ENCODE results near the gene SLC2A8. TPM values are rescaled to one million over a fixed set of nuclear protein-coding genes. Genes with fewer than 3 reads are reported as not detected.

The SLC2A8 gene
- total RNA-seq, 2 experiments from 2014 or later, result 1.6 to 2.1 TPM

- ATAC-seq (peak; percentile 87), DNase-seq (peak; percentile 68)
- Mint-ChIP-seq H3K9me3 (no peaks in the 10 kb centered on the region), H3K4me1 (ENCODE audit: low read depth) (peaks cover 7% of the 10 kb centered on the region), H3K36me3 (ENCODE audit: low read depth) (no peaks in the 10 kb centered on the region), H3K27ac (no peak overlapping the region), H3K27me3 (peaks cover 18% of the 10 kb centered on the region), H3K4me3 (no peak overlapping the region)
- peak; percentile 36 for TF ChIP-seq CTCF (IDR thresholded peaks at IDR 0.05)
- ChIA-PET POLR2A (interaction anchor here (1.0 to 1.2 kb wide), 2 partner anchors 12 to 33 kb away, joined by 3 to 4 read pairs; partner anchors contain the start of genes LRSAM1 and RPL12), CTCF (interaction anchor here (0.9 to 1.1 kb wide), 4 partner anchors 19 to 100 kb away, joined by 3 read pairs; partner anchors contain the start of gene SLC2A8)
- intact Hi-C loops (cut with micrococcal nuclease), result no loop called here
Observed at GRCh38 chr9:127418037-127418471, 21.1 kb downstream of the SLC2A8 start.

GRCh38 chr9:127419348-127419747, 22.4 kb downstream of the SLC2A8 start:
- Mint-ChIP-seq H3K27ac (no peak overlapping the region), H3K4me3 (no peak overlapping the region), H3K27me3 (peaks cover 11% of the 10 kb centered on the region), H3K36me3 (ENCODE audit: low read depth) (no peaks in the 10 kb centered on the region), H3K9me3 (no peaks in the 10 kb centered on the region), H3K4me1 (ENCODE audit: low read depth) (peaks cover 10% of the 10 kb centered on the region)
- ATAC-seq (no peak), DNase-seq (no peak)
- CTCF ChIA-PET, result interaction anchor here (1.0 to 1.6 kb wide), 2 partner anchors 108 to 206 kb away, joined by 3 read pairs; no protein-coding TSS in a partner anchor
- POLR2A ChIA-PET, result no interaction called here
- intact Hi-C loops (cut with micrococcal nuclease), result no loop called here
- TF ChIP-seq CTCF (IDR thresholded peaks at IDR 0.05), result no peak

- H3K9me3 Mint-ChIP-seq, result no peaks in the 10 kb centered on the region
- ChIA-PET CTCF (no interaction called here), POLR2A (interaction anchor here (0.7 to 1.4 kb wide), 4 partner anchors 26 to 29 kb away, joined by 3 to 5 read pairs (median 4); no protein-coding TSS in a partner anchor)
- H3K4me1 Mint-ChIP-seq (ENCODE audit: low read depth), result peaks cover 19% of the 10 kb centered on the region
- no peak overlapping the region for H3K27ac Mint-ChIP-seq
- ATAC-seq (no peak), DNase-seq (no peak)
- H3K4me3 Mint-ChIP-seq, result no peak overlapping the region
- no peaks in the 10 kb centered on the region for H3K36me3 Mint-ChIP-seq (ENCODE audit: low read depth)
- no peak for TF ChIP-seq CTCF (IDR thresholded peaks at IDR 0.05)
- H3K27me3 Mint-ChIP-seq, result peaks cover 3% of the 10 kb centered on the region
- intact Hi-C loops (cut with micrococcal nuclease), result no loop called here
Observed at GRCh38 chr9:127421057-127421456, 24.1 kb downstream of the SLC2A8 start.

GRCh38 chr9:127422133-127422782, 25.3 kb downstream of the SLC2A8 start:
- H3K4me3 Mint-ChIP-seq, result peak overlapping the region; percentile 98
- intact Hi-C loops (cut with micrococcal nuclease), result no loop called here

More at GRCh38 chr9:127422133-127422782, 25.3 kb downstream of the SLC2A8 start:
- peaks cover 7% of the 10 kb centered on the region for H3K36me3 Mint-ChIP-seq (ENCODE audit: low read depth)
- ChIA-PET POLR2A (interaction anchor here (0.5 to 4.3 kb wide), 2 partner anchors 29 to 558 kb away, joined by 3 to 52 read pairs; partner anchors contain the start of genes LRSAM1 and RPL12), CTCF (interaction anchor here (1.7 kb wide), 1 partner anchor 37 kb away, joined by 3 read pairs; no protein-coding TSS in a partner anchor)
- peaks cover 28% of the 10 kb centered on the region for H3K4me1 Mint-ChIP-seq (ENCODE audit: low read depth)
- H3K27me3 Mint-ChIP-seq, result no peaks in the 10 kb centered on the region
- no peak for DNase-seq
- no peaks in the 10 kb centered on the region for H3K9me3 Mint-ChIP-seq
- H3K27ac Mint-ChIP-seq, result no peak overlapping the region
- no peak for ATAC-seq
- no peak for TF ChIP-seq CTCF (IDR thresholded peaks at IDR 0.05)

Measured in activated CD8-positive, alpha-beta T cell treated with anti-CD3 and anti-CD28 coated beads for 36 hours (primary cell).